ENCODE results near the gene SLC9A6.
A peak's percentile ranks its signal among the peaks of the same experiment; 100 is the strongest.

The SLC9A6 gene

GRCh38 chrX:135985157-135985972, at the start of gene SLC9A6:
SLC9A6 (plus strand) TSS chrX:135985435; CDS start chrX:135985659, 224 bp downstream.
- DNase-seq = peak; percentile 32

GRCh38 chrX:135944486-135944885, 40.7 kb upstream of the SLC9A6 start:
- DNase-seq = no peak

GRCh38 chrX:135951291-135951690, 33.9 kb upstream of the SLC9A6 start:
- no peak for DNase-seq

GRCh38 chrX:135973025-135973547, 12.1 kb upstream of the SLC9A6 start:
- no peak for DNase-seq

- peak; percentile 60 for DNase-seq
These were observed 11.5 kb upstream of the SLC9A6 start, which contains the start of gene MMGT1 for GRCh38 chrX:135973548-135974278. MMGT1 (minus strand) TSS chrX:135973988; CDS start chrX:135973675, 313 bp downstream.

GRCh38 chrX:135974279-135974856, 10.9 kb upstream of the SLC9A6 start:
- no peak for DNase-seq

- DNase-seq = no peak
These were observed 9.8 kb upstream of the SLC9A6 start for GRCh38 chrX:135975421-135975820.

- no peak for DNase-seq
These were observed 7.6 kb upstream of the SLC9A6 start for GRCh38 chrX:135977611-135978010.

- DNase-seq = no peak
These were observed 4.2 kb upstream of the SLC9A6 start for GRCh38 chrX:135981010-135981409.

GRCh38 chrX:135981668-135982067, 3.6 kb upstream of the SLC9A6 start:
- no peak for DNase-seq

GRCh38 chrX:135982860-135983259, 2.4 kb upstream of the SLC9A6 start:
- no peak for DNase-seq

- DNase-seq = no peak
These were observed 979 bp upstream of the SLC9A6 start for GRCh38 chrX:135984256-135984655.

GRCh38 chrX:135984791-135985156, 461 bp upstream of the SLC9A6 start:
- no peak for DNase-seq

GRCh38 chrX:135985973-135986310, 707 bp downstream of the SLC9A6 start:
- DNase-seq = no peak

GRCh38 chrX:135988245-135988644, 3.0 kb downstream of the SLC9A6 start:
- no peak for DNase-seq

- DNase-seq = no peak
These were observed 29.8 kb downstream of the SLC9A6 start for GRCh38 chrX:136015016-136015415.

- DNase-seq = no peak
These were observed 31.6 kb downstream of the SLC9A6 start for GRCh38 chrX:136016881-136017280.

GRCh38 chrX:136019226-136019625, 34.0 kb downstream of the SLC9A6 start:
- DNase-seq = no peak

GRCh38 chrX:136021160-136021559, 35.9 kb downstream of the SLC9A6 start:
- no peak for DNase-seq

- no peak for DNase-seq
These were observed 36.7 kb downstream of the SLC9A6 start for GRCh38 chrX:136021903-136022302.

GRCh38 chrX:136025091-136025490, 39.9 kb downstream of the SLC9A6 start:
- DNase-seq = no peak

- no peak for DNase-seq
These were observed 43.2 kb downstream of the SLC9A6 start for GRCh38 chrX:136028383-136028984.

GRCh38 chrX:136029766-136030165, 44.5 kb downstream of the SLC9A6 start:
- DNase-seq = no peak

All from DMS79 (cell line).